ENCODE measurements around the gene ARHGAP23.

The ARHGAP23 gene

DNA sequence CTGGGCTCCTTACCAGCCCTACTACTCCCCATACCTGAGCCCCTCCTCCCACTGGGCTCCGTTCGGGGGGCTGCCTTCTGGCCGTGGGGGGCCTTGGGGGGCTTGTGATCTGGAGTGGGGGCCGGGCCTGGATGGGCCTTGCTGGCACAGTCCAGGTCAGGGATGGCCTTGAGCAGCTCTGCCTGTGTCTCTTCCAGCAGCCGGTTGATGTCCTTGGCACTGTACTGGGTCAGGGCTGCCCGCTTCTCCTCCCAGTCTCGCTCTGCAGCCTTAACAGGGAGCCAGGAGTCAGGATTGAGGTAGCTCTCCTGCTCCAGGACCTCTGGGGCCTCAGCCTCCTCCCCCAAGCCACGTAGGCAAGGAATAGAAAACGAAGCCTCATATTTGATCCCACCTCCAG is 122.9 kb downstream of the ARHGAP23 start:
- DNase-seq (ENCODE audit: low spot score), result no peak

DNA sequence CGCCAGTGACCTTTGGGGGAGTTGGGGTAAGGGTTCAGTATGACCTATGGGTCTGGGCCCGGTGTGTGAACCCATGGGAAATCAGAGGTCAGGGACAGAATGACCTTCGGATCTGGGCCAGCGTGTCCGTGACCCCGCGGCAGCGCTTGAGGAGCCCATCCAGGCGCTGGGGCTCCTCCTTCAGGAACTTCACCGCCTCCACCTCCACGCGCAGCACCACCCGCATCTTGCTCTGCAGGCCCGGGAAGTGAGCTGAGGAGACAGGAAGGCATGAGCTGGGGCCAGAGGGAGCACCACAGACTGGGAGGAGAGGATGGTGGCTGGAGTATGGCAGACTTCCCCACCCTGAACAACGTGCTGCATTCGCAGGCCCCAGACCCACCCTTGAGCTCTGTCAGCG is 124.1 kb downstream of the ARHGAP23 start:
- DNase-seq (ENCODE audit: low spot score), result no peak

DNA sequence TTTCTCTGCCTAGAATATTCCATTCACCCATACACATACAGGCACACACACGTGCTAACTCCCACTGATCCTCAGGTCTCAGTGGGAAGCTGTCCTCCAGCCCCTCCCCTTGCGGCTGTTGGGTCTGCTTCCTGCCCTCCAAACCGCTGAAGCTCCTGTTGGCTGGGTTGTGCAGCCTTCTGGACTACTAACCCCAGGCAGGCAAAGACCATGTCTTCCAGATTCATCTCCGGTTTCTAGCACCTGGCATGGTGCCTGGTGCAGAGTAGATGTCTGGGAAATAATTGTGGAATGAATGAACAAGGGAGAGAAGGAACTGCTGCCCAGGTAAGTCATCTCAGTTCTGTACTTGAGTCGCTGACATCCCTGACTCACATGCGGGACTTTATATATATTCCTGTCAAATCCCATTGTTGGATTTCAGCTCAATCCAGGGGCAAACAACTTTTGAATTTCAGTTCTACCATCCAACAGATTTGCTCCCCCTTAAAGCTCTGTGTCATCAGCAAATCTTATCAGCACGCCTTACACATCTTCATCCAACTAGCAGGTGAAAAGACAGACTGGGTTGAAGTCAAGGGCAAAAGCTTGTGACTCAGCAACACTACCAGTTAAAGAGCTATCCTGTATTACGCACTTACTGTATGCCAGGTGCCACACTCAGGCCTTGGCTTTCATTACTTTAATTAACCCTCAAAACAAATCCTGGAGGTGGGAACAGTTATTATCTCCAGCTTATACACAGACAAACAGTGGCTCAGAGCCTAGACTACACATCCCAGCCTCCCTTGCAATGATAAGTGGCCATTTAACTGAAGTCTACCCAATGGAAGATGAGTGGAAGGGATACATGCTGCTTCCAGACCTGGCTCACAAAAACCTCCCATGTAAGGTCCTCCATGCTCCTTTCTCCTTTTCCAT is 126.4 kb downstream of the ARHGAP23 start:
- DNase-seq (ENCODE audit: low spot score), result no peak

DNA sequence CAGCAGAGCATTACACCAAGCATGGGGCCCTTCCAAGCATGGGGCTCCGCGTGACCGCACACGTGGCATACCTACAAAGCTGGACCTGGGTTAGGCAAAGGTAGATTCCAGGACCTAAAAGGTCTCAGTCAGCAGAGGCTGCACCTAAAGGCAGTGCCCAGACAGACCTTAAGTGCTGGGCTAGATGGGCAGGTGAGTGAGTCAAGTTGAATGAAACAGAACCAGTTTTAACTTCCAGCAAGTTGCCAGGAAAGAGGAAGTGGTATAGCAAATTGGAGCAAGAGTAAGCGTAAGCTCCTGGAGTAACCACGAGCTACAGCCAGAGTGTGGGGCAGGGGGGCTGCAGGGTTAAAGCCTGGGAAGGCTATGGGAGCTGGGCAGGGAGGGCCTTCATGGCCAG is 128.0 kb downstream of the ARHGAP23 start:
- DNase-seq (ENCODE audit: low spot score), result no peak

DNA sequence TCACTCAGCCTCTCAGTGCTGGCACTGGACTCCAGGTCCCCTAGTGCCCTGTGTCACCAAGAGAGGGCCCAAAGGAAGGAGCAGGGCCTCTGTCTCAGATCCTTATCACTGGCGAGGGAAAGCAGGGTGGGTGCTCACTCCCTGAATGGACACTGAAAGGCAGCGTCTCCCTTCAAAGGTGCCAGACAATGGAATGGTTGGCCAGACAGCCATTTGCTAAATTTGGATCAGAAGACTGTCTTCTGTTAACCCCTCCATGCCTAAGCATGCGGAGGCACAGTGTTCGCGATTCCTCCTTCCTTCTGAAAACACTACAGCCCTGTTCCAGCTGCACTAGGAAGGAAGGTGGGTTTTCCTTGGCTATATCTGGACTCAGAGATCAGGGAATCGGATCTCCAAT is 129.1 kb downstream of the ARHGAP23 start:
- DNase-seq (ENCODE audit: low spot score), result no peak

DNA sequence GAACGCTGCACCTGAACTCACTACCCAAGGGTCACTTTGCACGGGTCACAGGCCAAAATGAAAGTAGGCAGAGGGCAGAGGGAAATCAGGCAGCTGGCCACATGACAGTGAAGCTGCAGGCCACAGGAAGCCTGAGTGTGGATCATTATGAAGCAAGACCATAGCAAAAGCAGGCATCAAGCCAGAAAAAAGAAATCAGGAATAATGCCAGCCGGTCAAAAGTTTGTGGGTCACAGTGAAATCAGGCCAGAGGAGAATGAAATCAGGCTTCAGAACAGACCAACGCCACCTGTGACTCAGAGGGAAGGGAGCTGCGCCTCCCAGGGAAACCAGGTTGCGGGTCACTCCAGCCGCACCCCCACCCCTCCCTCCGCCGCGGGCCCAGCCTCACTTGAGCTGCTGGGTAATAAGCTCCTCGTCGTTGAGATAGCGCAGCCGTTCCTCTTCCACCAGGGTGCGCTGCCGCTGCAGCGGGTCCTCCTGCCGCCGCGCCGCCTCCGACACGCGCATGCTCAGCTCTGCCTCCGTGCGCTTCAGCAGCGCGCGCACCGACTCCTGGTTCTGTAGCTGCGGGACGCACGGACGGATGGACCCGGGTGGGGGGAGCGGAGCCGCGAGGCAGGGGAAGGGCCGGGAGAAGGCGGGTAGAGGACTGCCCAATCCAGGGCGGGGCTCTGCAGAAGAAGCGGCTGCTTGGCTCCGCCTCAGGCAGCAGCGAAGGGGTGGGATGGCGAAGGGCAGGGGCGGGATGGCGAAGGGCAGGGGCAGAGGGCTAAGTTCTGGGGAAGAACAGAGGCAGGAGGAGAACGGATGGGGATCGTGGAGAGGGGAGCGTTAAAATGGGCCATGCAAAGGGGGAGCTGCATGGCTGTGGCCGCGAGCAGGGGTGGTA is 129.8 kb downstream of the ARHGAP23 start:
- peak; percentile 91 for DNase-seq (ENCODE audit: low spot score)

DNA sequence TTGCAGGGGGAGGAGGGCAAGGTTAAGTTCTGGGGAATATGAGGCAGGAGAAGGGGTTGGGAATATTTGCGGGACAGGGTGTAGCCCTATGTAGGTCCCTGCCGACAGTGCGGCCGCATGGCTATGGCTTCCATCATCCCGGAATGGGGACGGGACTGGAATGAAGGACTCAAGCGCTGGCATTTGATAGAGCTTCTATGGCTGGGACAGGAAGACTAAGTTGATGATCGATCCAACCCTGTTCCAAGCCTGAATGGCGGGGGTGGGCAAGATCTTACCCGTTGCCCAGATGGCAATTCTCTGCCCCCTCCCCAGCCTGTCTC is 130.4 kb downstream of the ARHGAP23 start:
- DNase-seq (ENCODE audit: low spot score), result no peak

DNA sequence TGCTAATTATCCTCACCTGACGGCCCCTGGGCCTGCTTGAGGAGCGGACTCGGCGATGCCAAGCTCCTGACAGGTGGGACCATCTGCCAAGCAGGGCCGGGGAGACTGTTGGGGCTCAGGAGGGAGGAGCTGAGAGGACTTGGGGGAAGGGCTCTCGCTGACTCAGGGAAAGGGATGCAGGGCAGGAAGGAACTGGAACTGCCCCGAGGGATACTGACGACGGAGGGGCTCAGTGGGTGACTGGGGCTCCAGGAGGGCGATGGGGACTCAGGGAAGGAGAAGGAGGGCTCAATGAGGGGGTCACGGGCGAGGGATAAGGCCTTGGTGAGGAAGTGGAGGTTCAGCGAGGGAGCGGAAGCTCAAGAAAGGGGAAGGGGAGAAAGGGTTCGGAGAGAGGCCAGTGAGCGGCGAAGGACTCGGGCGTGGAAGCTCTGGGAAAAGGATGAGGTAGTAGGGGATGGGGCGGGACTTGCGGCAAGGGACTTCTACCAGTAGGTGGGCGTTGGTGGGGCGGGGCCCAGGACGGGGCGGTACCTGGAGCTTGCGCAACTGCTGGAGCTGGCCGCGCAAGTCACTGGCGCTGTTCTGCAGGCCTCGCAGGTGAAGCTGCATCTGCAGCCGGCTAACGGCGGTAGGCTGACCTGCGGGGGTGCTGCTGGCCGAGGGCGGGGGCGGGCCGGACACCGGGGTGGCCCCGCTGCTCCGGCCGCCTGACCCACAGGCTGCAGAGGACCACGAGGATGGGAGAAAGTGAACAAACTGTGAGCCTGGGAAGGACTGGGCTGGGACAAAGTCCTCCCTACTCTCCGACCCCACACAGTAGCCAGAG is 131.0 kb downstream of the ARHGAP23 start:
- no peak for DNase-seq (ENCODE audit: low spot score)

DNA sequence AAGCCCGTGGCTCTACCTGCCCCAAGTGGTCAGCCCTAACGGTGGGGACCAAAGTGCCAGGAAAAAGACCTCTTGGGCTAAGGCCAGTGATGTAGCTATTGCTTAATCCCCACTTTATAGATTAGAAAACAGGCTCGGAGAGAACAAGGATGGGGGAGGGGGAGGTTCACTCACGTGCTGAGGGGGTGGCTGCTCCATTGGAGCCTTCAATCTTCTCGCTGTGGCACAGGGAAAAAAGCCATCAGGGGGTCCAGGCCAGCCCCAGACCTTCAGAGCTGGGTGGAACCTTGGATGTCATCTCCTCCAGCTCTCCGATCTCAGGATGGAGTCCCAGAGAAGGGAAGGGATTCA is 131.6 kb downstream of the ARHGAP23 start:
- DNase-seq (ENCODE audit: low spot score), result no peak

DNA sequence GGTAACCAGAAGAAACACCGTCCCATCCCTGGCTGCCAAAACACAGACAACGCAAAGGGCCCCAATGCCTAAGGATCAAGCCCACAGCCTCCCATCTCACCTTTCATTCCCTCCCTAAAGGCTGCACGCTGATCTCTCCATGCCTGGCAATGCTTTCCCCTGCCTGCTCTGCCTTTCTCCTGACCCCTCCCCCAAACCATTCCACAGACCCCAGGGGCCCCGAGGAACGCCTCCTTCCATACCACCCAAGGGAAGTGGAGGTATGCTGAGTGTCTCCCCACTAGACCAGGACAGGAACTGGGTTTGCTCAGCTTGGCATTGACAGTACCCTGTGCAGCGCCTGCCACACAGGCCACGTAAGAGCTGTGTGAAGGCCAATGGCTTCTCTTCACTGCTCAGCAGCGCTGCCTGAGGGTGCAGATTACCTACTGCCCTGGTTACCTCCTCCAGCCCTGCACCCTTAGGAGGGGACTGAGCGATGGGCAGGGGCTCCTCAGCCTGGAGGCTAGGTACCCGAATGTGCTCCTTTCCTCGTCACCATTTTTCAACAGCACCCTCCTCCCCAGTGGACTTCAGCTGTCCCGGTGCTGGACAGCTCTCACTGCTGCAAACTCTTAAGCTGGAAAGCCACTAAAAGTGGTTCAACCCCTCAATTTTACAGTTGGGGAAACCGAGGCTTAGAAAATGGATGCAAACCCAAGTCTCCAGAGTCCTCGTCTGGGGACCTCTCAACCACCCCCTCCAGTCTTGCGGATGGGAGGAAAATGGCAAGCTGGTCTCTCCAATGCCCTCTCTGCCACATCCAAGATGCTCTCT is 132.4 kb downstream of the ARHGAP23 start:
- DNase-seq (ENCODE audit: low spot score), result no peak

DNA sequence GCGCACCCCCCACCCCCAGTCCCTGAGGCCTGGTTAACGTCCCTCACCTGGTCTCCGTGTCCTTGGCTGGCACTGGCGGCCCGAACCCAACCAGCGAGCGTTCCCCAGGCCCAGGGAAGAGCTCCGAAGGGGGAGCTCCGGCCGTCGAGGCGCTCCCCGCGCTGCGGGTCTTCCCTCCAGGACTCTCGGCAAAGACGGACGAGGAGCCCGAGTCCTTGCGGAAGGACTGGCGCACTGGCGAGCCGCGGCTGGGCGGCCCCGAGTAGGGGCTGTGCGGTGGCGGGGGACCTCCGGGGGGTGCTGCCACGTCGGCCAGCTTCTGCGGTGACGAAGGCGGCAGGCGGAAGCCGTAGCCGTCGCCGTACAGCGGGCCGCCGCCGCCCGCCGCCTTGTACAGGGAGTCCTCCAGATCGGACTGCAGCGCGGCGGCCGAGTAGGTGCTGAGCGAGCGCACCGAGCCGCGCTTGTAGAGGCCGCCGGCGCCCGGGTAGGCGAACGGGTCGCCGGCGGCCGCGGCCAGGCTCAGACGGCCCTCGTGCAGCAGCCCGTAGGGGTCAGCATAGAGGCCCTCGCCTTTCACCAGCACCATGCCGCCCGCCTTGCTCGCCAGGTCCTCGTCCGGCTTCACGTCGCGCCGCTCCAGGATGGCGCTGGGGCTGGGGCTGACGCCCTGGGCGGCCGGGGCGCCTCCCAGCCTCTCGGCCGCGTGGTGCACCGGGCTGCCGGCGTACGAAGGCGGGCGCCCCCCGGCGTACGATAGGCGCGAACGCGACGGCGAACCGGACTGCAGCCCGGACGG is 133.4 kb downstream of the ARHGAP23 start:
- DNase-seq (ENCODE audit: low spot score), result no peak
